ENCODE data around the gene PAM. TPM values are rescaled to one million over a fixed set of nuclear protein-coding genes. Genes with fewer than 3 reads are reported as not detected.

Gene PAM
- total and polyA plus RNA-seq, 2 of the 8 experiments (the other 6 are each of a cell fraction or from before 2014, with no cell fraction given) = 30.4 to 67.8 TPM

GRCh38 chr5:102857076-102857818 lies 102.1 kb downstream of the PAM start:
- H3K36me3 ChIP-seq (ENCODE audit: control insufficient read depth in 2 of 4, insufficient read depth in 4 of 4, low read length in 3 of 4) = no peaks in the 10 kb centered on the region
- no peaks in the 10 kb centered on the region for H3K9me3 ChIP-seq (ENCODE audit: insufficient read depth in 2 of 2, low read depth in 1 of 2, low read length in 1 of 2)
- no peak overlapping the region for H3K23ac ChIP-seq (ENCODE audit: insufficient read length)
- H2BK12ac ChIP-seq (ENCODE audit: low read depth, low read length) = no peak overlapping the region
- H2BK20ac ChIP-seq (ENCODE audit: low read length) = no peak overlapping the region
- H2AK5ac ChIP-seq (ENCODE audit: low read depth, low read length) = no peak overlapping the region
- H3K4ac ChIP-seq (replicated peaks; ENCODE audit: insufficient read length, low read depth, low read length) = no peak overlapping the region
- H3K23me2 ChIP-seq (ENCODE audit: low read depth, low read length) = no peaks in the 10 kb centered on the region
- ChIA-PET CTCF (ENCODE audit: partially characterized antibody) (interaction anchor here (0.7 to 1.3 kb wide), 3 partner anchors 9 to 75 kb away, joined by 3 read pairs; no protein-coding TSS in a partner anchor), POLR2A (ENCODE audit: partially characterized antibody) (interaction anchor here (0.8 kb wide), 1 partner anchor 8 kb away, joined by 3 read pairs; no protein-coding TSS in a partner anchor)
- peaks cover 0 to 1% (median 0%) of the 10 kb centered on the region in 4 experiments; a peak in 1 of 7 replicates for H3K27me3 ChIP-seq (replicated peaks in 1 of 4; ENCODE audit: control insufficient read depth in 3 of 4, extremely low read depth in 1 of 4, insufficient read depth in 3 of 4, low read length in 3 of 4)
- no peak overlapping the region for H4K8ac ChIP-seq (ENCODE audit: extremely low read depth, insufficient read depth, low read length)
- DNase-seq (ENCODE audit: low read depth in 1 of 2, low spot score in 2 of 2) (no peak), FAIRE-seq (no peak)
- no peaks in the 10 kb centered on the region for H4K20me1 ChIP-seq (replicated peaks in 1 of 2; ENCODE audit: control insufficient read depth in 1 of 2, insufficient read depth in 2 of 2, low read length in 2 of 2)
- H3K4me1 ChIP-seq (replicated peaks in 1 of 4; ENCODE audit: control insufficient read depth in 3 of 4, insufficient read depth in 4 of 4, low read length in 3 of 4) = no peaks in the 10 kb centered on the region
- H2AFZ ChIP-seq (ENCODE audit: low read length) = no peak overlapping the region
- TF ChIP-seq HDAC6 (IDR thresholded peaks at IDR 0.05; ENCODE audit: low read depth, low read length) (no peak), CBX5 (IDR thresholded peaks at IDR 0.05; ENCODE audit: low read depth, low read length) (no peak), HDAC2 (IDR thresholded peaks at IDR 0.05; ENCODE audit: borderline replicate concordance in 1 of 2, low read depth in 2 of 2, low read length in 2 of 2) (no peak), E2F6 (IDR thresholded peaks at IDR 0.05) (no peak), USF2 (IDR thresholded peaks at IDR 0.05; ENCODE audit: low read length) (no peak), TBP (IDR thresholded peaks at IDR 0.05; ENCODE audit: low read depth, low read length) (no peak), TAF1 (IDR thresholded peaks at IDR 0.05; ENCODE audit: low read depth, low read length) (no peak), SIN3A (conservative IDR thresholded peaks at IDR 0.05 in 1 of 2, IDR thresholded peaks at IDR 0.05 in 1 of 2; ENCODE audit: low read depth in 1 of 2, low read length in 2 of 2) (no peak)
- no peaks in the 10 kb centered on the region for H3K79me1 ChIP-seq (ENCODE audit: low read depth, low read length)
- no peak overlapping the region for H3K27ac ChIP-seq (ENCODE audit: low read depth, low read length)
- no peak overlapping the region for H3K4me3 ChIP-seq (ENCODE audit: extremely low read depth in 1 of 4, insufficient read depth in 2 of 4, low read depth in 3 of 4, low read length in 4 of 4)
- H2BK120ac ChIP-seq (replicated peaks; ENCODE audit: low read depth, low read length) = no peak overlapping the region
- no peak overlapping the region for H3K4me2 ChIP-seq (ENCODE audit: insufficient read depth in 1 of 2, low read depth in 2 of 2, low read length in 2 of 2)
- H3K56ac ChIP-seq (replicated peaks; ENCODE audit: insufficient read length, low read depth, low read length) = no peak overlapping the region
- H3K14ac ChIP-seq (ENCODE audit: insufficient read length) = no peak overlapping the region
- no peak overlapping the region for H3K18ac ChIP-seq (ENCODE audit: extremely low read depth, low read length)
- H4K5ac ChIP-seq (ENCODE audit: insufficient read length, low read depth, low read length) = no peak overlapping the region
- WGBS, 2 experiments (ENCODE audit: extremely low coverage in 1 of 2, insufficient coverage in 1 of 2, insufficient read length in 1 of 2, insufficient replicate concordance in 2 of 2, low coverage in 1 of 2, low lambda C conversion rate in 2 of 2, missing lambda C conversion rate in 1 of 2) = 90 to 100% methylated on average over 1 to 6 of the region's 6 CpGs
- H3K9ac ChIP-seq (replicated peaks in 1 of 4; ENCODE audit: extremely low read depth in 1 of 4, low read depth in 3 of 4, low read length in 3 of 4) = no peak overlapping the region
- H3K79me2 ChIP-seq (ENCODE audit: control insufficient read depth in 1 of 2, insufficient read depth in 2 of 2, low read length in 2 of 2) = no peaks in the 10 kb centered on the region
- H2BK5ac ChIP-seq (ENCODE audit: low read depth, low read length) = no peak overlapping the region
- no peak overlapping the region for H4K91ac ChIP-seq (replicated peaks; ENCODE audit: insufficient read length, low read length)
- H2BK15ac ChIP-seq (ENCODE audit: low read length) = no peak overlapping the region

Data from H1 (cell line).